GM19324 (cell line): Measurements from ENCODE around the gene SLC25A45.
"Not testable (repeated sequence)": the region's sequence is repeated elsewhere in the genome, so short reads cannot be mapped to it uniquely, and the experiment has no call there.

Experiments used
- ATAC-seq: cut with Tn5 transposase; IDR thresholded peaks from one replicate; pipeline ENCODE4 v1.9.1; 2021; ENCODE audit warnings: mild to moderate bottlenecking, moderate library complexity; ENCODE audit not compliant: unreplicated experiment, low FRiP score

Gene SLC25A45

GRCh38 chr11:65421794-65422632 is 39.6 kb upstream of the SLC25A45 start:
- peak; percentile 41 for ATAC-seq

- ATAC-seq = no peak
Observed at GRCh38 chr11:65420979-65421793, 38.7 kb upstream of the SLC25A45 start.

GRCh38 chr11:65420506-65420905 is 38.1 kb upstream of the SLC25A45 start:
- ATAC-seq = no peak

GRCh38 chr11:65419772-65420481 is 37.5 kb upstream of the SLC25A45 start:
- no peak for ATAC-seq

GRCh38 chr11:65419460-65419771 is 37.0 kb upstream of the SLC25A45 start:
- no peak for ATAC-seq

GRCh38 chr11:65418681-65419459 is 36.4 kb upstream of the SLC25A45 start:
- ATAC-seq = peak; percentile 35

- no peak for ATAC-seq
Observed at GRCh38 chr11:65418431-65418680, 35.9 kb upstream of the SLC25A45 start.

GRCh38 chr11:65417702-65418430 is 35.4 kb upstream of the SLC25A45 start:
- ATAC-seq = no peak

- ATAC-seq = no peak
Observed at GRCh38 chr11:65416841-65417701, 34.6 kb upstream of the SLC25A45 start.

GRCh38 chr11:65416341-65416824 is 33.9 kb upstream of the SLC25A45 start:
- ATAC-seq = no peak

- no peak for ATAC-seq
Observed at GRCh38 chr11:65415499-65416340, 33.3 kb upstream of the SLC25A45 start.

- no peak for ATAC-seq
Observed at GRCh38 chr11:65414776-65415498, 32.5 kb upstream of the SLC25A45 start.

- not testable (repeated sequence) for ATAC-seq
Observed at GRCh38 chr11:65413077-65413664, 30.7 kb upstream of the SLC25A45 start.

GRCh38 chr11:65412271-65413076 is 30.0 kb upstream of the SLC25A45 start:
- ATAC-seq = no peak

GRCh38 chr11:65411681-65412070 is 29.2 kb upstream of the SLC25A45 start:
- ATAC-seq = no peak
